ENCODE results near the gene BRD1. TPM values are rescaled to one million over a fixed set of nuclear protein-coding genes. Genes with fewer than 3 reads are reported as not detected.

Gene BRD1
- total RNA-seq, 1 donor from 2014 or later, result 35.1 TPM

- no peaks in the 10 kb centered on the region for H3K27me3 ChIP-seq
- H3K4me1 ChIP-seq, result peaks cover 68% of the 10 kb centered on the region
- TF ChIP-seq, protein P1, sequence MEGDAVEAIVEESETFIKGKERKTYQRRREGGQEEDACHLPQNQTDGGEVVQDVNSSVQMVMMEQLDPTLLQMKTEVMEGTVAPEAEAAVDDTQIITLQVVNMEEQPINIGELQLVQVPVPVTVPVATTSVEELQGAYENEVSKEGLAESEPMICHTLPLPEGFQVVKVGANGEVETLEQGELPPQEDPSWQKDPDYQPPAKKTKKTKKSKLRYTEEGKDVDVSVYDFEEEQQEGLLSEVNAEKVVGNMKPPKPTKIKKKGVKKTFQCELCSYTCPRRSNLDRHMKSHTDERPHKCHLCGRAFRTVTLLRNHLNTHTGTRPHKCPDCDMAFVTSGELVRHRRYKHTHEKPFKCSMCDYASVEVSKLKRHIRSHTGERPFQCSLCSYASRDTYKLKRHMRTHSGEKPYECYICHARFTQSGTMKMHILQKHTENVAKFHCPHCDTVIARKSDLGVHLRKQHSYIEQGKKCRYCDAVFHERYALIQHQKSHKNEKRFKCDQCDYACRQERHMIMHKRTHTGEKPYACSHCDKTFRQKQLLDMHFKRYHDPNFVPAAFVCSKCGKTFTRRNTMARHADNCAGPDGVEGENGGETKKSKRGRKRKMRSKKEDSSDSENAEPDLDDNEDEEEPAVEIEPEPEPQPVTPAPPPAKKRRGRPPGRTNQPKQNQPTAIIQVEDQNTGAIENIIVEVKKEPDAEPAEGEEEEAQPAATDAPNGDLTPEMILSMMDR (IDR thresholded peaks at IDR 0.05), result no peak
- TF ChIP-seq POLR2A (IDR thresholded peaks at IDR 0.05) (no peak), POLR2AphosphoS5 (IDR thresholded peaks at IDR 0.05; ENCODE audit: insufficient read depth in 1 of 2, low read depth in 1 of 2) (no peak)
- intact Hi-C loops (cut with DNase I), result no loop called here
- peaks cover 3 to 53% of the 10 kb centered on the region in 2 donors for H3K36me3 ChIP-seq
- H3K4me3 ChIP-seq, result no peak overlapping the region
- no peak overlapping the region for H3K27ac ChIP-seq
- DNase-seq (ENCODE audit: extremely low spot score in 2 of 2), result no peak
- H3K9me3 ChIP-seq, result no peaks in the 10 kb centered on the region
Measured at GRCh38 chr22:49788504-49788903, 39.2 kb downstream of the BRD1 start.

GRCh38 chr22:49787861-49788260, 39.8 kb downstream of the BRD1 start:
- Histone ChIP-seq H3K36me3 (peaks cover 0 to 52% of the 10 kb centered on the region in 2 donors), H3K27ac (no peak overlapping the region), H3K4me3 (no peak overlapping the region), H3K27me3 (no peaks in the 10 kb centered on the region), H3K9me3 (no peaks in the 10 kb centered on the region), H3K4me1 (peaks cover 68% of the 10 kb centered on the region)
- DNase-seq (ENCODE audit: extremely low spot score in 2 of 2), result no peak
- intact Hi-C loops (cut with DNase I), result no loop called here
- no peak for TF ChIP-seq POLR2A (IDR thresholded peaks at IDR 0.05)
- no peak for TF ChIP-seq POLR2AphosphoS5 (IDR thresholded peaks at IDR 0.05; ENCODE audit: insufficient read depth in 1 of 2, low read depth in 1 of 2)
- TF ChIP-seq, protein P1 (IDR thresholded peaks at IDR 0.05), result no peak

DNA sequence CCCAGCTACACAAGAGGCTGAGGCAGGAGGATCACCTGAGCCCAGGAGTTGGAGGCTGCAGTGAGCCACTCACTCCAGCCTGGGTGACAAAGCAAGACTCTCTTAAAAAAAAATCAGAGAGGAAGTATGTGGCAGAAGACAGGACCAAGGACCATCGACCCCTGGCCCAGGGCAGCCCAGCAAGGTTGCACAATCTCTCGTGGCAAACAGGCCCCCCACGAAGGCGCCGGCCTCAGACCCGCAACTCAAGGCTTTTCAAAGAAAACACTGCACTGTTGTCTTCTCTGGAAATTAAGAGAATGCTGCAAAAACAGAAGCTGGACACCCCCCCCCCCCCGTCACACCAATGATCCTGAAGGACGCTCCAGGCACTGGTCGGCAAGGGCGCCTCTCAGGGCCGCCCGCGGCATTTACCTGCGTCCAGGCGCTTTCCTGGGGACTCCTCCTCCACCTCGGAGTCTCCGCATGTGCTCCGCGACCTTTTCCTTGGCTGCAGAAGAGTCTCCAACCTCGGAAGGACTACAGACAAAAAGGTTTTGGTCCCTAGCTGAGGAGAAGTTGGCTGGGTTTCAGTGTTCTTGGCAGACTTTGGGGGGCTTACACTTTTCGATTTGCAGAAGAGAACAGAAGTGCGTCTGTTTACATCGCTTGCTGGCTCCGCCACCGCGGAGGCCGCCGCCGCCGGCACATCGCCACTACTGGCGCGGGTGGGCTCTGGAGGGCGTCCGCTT, 40.5 kb downstream of the BRD1 start:
- no peak for DNase-seq (ENCODE audit: extremely low spot score in 2 of 2)
- intact Hi-C loops (cut with DNase I), result no loop called here
- H3K4me3 ChIP-seq, result no peak overlapping the region
- no peak overlapping the region for H3K27ac ChIP-seq
- peaks cover 0 to 45% of the 10 kb centered on the region in 2 donors for H3K36me3 ChIP-seq
- H3K27me3 ChIP-seq, result no peaks in the 10 kb centered on the region
- no peak for TF ChIP-seq POLR2A (IDR thresholded peaks at IDR 0.05)
- TF ChIP-seq, protein P1 (IDR thresholded peaks at IDR 0.05), result no peak
- no peak for TF ChIP-seq POLR2AphosphoS5 (IDR thresholded peaks at IDR 0.05; ENCODE audit: insufficient read depth in 1 of 2, low read depth in 1 of 2)
- peaks cover 66% of the 10 kb centered on the region for H3K4me1 ChIP-seq
- H3K9me3 ChIP-seq, result no peaks in the 10 kb centered on the region

GRCh38 chr22:49785841-49786471, 41.7 kb downstream of the BRD1 start:
- intact Hi-C loops (cut with DNase I), result no loop called here
- no peak for TF ChIP-seq POLR2A (IDR thresholded peaks at IDR 0.05)
- TF ChIP-seq POLR2AphosphoS5 (IDR thresholded peaks at IDR 0.05; ENCODE audit: insufficient read depth in 1 of 2, low read depth in 1 of 2), result no peak
- TF ChIP-seq, protein P1 (IDR thresholded peaks at IDR 0.05), result no peak
- H3K36me3 ChIP-seq, result peaks cover 0 to 52% of the 10 kb centered on the region in 2 donors
- H3K4me3 ChIP-seq, result no peak overlapping the region
- H3K9me3 ChIP-seq, result no peaks in the 10 kb centered on the region
- no peak overlapping the region for H3K27ac ChIP-seq
- H3K4me1 ChIP-seq, result peaks cover 68% of the 10 kb centered on the region
- no peak for DNase-seq (ENCODE audit: extremely low spot score in 2 of 2)
- no peaks in the 10 kb centered on the region for H3K27me3 ChIP-seq

- Histone ChIP-seq H3K4me3 (no peak overlapping the region), H3K36me3 (peaks cover 0 to 48% of the 10 kb centered on the region in 2 donors), H3K4me1 (peaks cover 68% of the 10 kb centered on the region), H3K9me3 (no peaks in the 10 kb centered on the region), H3K27me3 (no peaks in the 10 kb centered on the region), H3K27ac (no peak overlapping the region)
- DNase-seq (ENCODE audit: extremely low spot score in 2 of 2), result no peak
- TF ChIP-seq, protein P1 (IDR thresholded peaks at IDR 0.05), result no peak
- no peak for TF ChIP-seq POLR2AphosphoS5 (IDR thresholded peaks at IDR 0.05; ENCODE audit: insufficient read depth in 1 of 2, low read depth in 1 of 2)
- TF ChIP-seq POLR2A (IDR thresholded peaks at IDR 0.05), result no peak
- intact Hi-C loops (cut with DNase I), result no loop called here
Measured at GRCh38 chr22:49785046-49785521, 42.6 kb downstream of the BRD1 start.
